Loucy (cell line): ENCODE measurements around the gene PPP3CA.

ENCODE experiments used
- EZH2phosphoT487 ChIP-seq: fragments of 200-600 bp; IDR thresholded peaks from 2 replicates; pipeline ENCODE4 v1.6.1; 2018; ENCODE audit warnings: antibody characterized with exemption, mild to moderate bottlenecking, moderate library complexity, borderline replicate concordance
- TF ChIP-seq, protein P1 (sequence below): fragments of 200-600 bp; sonication (generic); conservative IDR thresholded peaks from 2 replicates; pipeline ENCODE4 v1.5.1; 2014; ENCODE audit warnings: mild to moderate bottlenecking, antibody characterized with exemption, low read length

DNA sequence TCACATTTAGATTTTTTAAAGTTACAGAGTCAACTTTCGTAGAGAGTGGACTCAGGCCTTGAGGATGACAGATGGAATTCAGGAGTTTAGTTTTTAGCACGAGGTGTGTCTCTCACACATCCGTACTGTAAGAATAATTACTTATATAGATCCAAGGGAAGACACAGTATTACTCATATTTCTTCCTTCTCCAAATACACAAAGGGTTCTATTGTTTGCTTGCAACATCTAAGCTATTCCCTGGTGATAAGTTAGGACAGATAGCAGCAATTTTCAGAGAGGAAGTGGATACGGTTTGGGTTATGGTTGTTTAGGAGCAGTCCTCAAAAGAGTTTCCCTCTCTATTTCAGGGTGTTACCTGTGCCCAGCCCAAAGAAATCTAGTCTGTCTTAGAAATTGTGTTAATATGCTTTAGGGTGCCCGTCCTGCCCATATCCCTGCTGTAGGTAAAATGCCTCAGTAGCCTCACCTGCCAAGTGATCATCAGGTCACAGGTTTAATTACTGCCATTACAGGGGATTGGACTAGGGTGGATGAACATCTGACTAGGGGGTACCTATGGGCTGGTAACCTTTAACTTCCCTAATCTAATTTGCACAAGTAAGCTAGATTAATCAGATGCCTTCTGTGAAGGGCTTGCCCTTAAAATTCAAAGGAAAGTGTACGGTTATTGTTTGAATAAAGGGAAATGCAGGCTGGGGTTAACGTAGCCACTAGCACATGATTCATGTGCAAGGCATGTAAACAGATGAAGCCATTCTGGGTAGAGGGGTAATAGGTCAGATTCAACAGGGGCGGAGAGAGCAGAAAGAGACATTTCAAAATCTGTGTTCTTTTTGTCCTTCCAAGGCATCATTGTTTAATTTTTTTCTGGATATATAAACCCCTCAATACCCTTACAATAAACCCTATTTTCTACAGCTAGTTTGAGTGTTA, 8.7 kb upstream of the PPP3CA start:
- TF ChIP-seq, protein P1, sequence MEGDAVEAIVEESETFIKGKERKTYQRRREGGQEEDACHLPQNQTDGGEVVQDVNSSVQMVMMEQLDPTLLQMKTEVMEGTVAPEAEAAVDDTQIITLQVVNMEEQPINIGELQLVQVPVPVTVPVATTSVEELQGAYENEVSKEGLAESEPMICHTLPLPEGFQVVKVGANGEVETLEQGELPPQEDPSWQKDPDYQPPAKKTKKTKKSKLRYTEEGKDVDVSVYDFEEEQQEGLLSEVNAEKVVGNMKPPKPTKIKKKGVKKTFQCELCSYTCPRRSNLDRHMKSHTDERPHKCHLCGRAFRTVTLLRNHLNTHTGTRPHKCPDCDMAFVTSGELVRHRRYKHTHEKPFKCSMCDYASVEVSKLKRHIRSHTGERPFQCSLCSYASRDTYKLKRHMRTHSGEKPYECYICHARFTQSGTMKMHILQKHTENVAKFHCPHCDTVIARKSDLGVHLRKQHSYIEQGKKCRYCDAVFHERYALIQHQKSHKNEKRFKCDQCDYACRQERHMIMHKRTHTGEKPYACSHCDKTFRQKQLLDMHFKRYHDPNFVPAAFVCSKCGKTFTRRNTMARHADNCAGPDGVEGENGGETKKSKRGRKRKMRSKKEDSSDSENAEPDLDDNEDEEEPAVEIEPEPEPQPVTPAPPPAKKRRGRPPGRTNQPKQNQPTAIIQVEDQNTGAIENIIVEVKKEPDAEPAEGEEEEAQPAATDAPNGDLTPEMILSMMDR, result no peak
- TF ChIP-seq EZH2phosphoT487, result no peak
